HepG2 (cell line): ENCODE data around the gene SOX12. TPM values are rescaled to one million over a fixed set of nuclear protein-coding genes. Genes with fewer than 3 reads are reported as not detected.

Source experiments
- ARHGAP35 ChIP-seq: sonication (generic); formaldehyde crosslinking; IDR thresholded peaks from 2 replicates; pipeline ENCODE4 v1.9.0; 2022; ENCODE audit warnings: mild to moderate bottlenecking, inconsistent platforms, moderate library complexity, missing genetic modification reagents, borderline replicate concordance
- KLF9 ChIP-seq: IDR thresholded peaks from 2 replicates; pipeline ENCODE4 v1.6.1; 2016; ENCODE audit warnings: low read depth
- POLR2A ChIP-seq, 2 experiments: IDR thresholded peaks; 2 replicates each; pipeline ENCODE4 v1.6.1; 2011; ENCODE audit warnings: low read depth in 2 of 2, low read length in 2 of 2, mild to moderate bottlenecking in 1 of 2, moderate library complexity in 1 of 2; ENCODE audit not compliant: insufficient read depth in 1 of 2
- RFXANK ChIP-seq: IDR thresholded peaks from 2 replicates; pipeline ENCODE4 v1.6.1; 2016
- SATB2 ChIP-seq: sonication (generic); formaldehyde crosslinking; IDR thresholded peaks from 2 replicates; pipeline ENCODE4 v1.5.0; 2020; ENCODE audit warnings: missing genetic modification reagents
- SYNCRIP ChIP-seq: fragments of 200-400 bp; formaldehyde crosslinking; IDR thresholded peaks from 2 replicates; pipeline ENCODE4 v1.6.1; 2018; ENCODE audit warnings: mild to moderate bottlenecking, low read depth, low read length; ENCODE audit not compliant: insufficient read depth
- TBX2 ChIP-seq: sonication (generic); formaldehyde crosslinking; IDR thresholded peaks from 2 replicates; pipeline ENCODE4 v1.5.0; 2020; ENCODE audit warnings: missing genetic modification reagents, mild to moderate bottlenecking, borderline replicate concordance
- ZC3H13 ChIP-seq: sonication (generic); formaldehyde crosslinking; IDR thresholded peaks from 2 replicates; pipeline ENCODE4 v1.8.1; 2023; ENCODE audit warnings: mild to moderate bottlenecking, missing genetic modification reagents, moderate library complexity
- ZIK1 ChIP-seq: sonication (generic); formaldehyde crosslinking; IDR thresholded peaks from 2 replicates; pipeline ENCODE4 v1.5.0; 2020; ENCODE audit warnings: mild to moderate bottlenecking, low read depth, missing genetic modification reagents, borderline replicate concordance
- ZNF205 ChIP-seq: IDR thresholded peaks from 2 replicates; pipeline ENCODE4 v1.6.1; 2018; ENCODE audit warnings: missing biosample characterization, missing genetic modification reagents
- ZNF354B ChIP-seq: sonication (generic); formaldehyde crosslinking; IDR thresholded peaks from 2 replicates; pipeline ENCODE4 v1.8.0; 2022; ENCODE audit warnings: mild to moderate bottlenecking, missing genetic modification reagents
- ZNF546 ChIP-seq: sonication (generic); formaldehyde crosslinking; conservative IDR thresholded peaks from 2 replicates; pipeline ENCODE4 v1.8.1; 2023; ENCODE audit warnings: mild to moderate bottlenecking, missing genetic modification reagents
- ZNF550 ChIP-seq: sonication (generic); formaldehyde crosslinking; IDR thresholded peaks from 2 replicates; pipeline ENCODE4 v1.4.0; 2020; ENCODE audit warnings: mild to moderate bottlenecking, missing genetic modification reagents, borderline replicate concordance
- ZNF776 ChIP-seq: sonication (generic); formaldehyde crosslinking; IDR thresholded peaks from 2 replicates; pipeline ENCODE4 v1.4.0; 2020; ENCODE audit warnings: mild to moderate bottlenecking, missing genetic modification reagents
- ZNF792 ChIP-seq: IDR thresholded peaks from 2 replicates; pipeline ENCODE4 v1.6.1; 2016
- ZSCAN21 ChIP-seq: sonication (generic); formaldehyde crosslinking; IDR thresholded peaks from 2 replicates; pipeline ENCODE4 v1.8.0; 2022; ENCODE audit warnings: mild to moderate bottlenecking, missing genetic modification reagents, moderate library complexity, borderline replicate concordance
- ZSCAN22 ChIP-seq: sonication (generic); formaldehyde crosslinking; IDR thresholded peaks from 2 replicates; pipeline ENCODE4 v1.4.0; 2020; ENCODE audit warnings: mild to moderate bottlenecking, missing genetic modification reagents
- polyA plus RNA-seq, 8 experiments: library from polyadenylated mRNA; depleted of rRNA in 3 of 8; stranded (reverse) in 7 of 8; unstranded in 1 of 8; fragments of >200 nt; fragmentation: Illumina TruSeq in 4 of 8; extraction: Trizol in 4 of 8; gene quantifications; 2 replicates each; pipeline versions ENCODE4 v1.2.1 to v1.2.3, GENCODE V29; 2011 to 2016; ENCODE audit warnings: low read depth in 4 of 8, missing spikeins in 1 of 8, mixed read lengths in 1 of 8; ENCODE audit not compliant: insufficient read depth in 1 of 8
- total RNA-seq, 5 experiments: library from RNA; depleted of rRNA; stranded (reverse); fragments of >200 nt; fragmentation: Illumina TruSeq; extraction: Trizol; gene quantifications; 2 replicates each; pipeline ENCODE4 v1.2.3, GENCODE V29; 2016; ENCODE audit warnings: low read depth in 1 of 5
- TF ChIP-seq, protein P1 (sequence below): sonication (generic); formaldehyde crosslinking; IDR thresholded peaks from 2 replicates; pipeline ENCODE4 v1.5.1; 2020; ENCODE audit warnings: mild to moderate bottlenecking, missing genetic modification reagents, borderline replicate concordance
- TF ChIP-seq, protein P2 (sequence below): IDR thresholded peaks from 2 replicates; pipeline ENCODE4 v1.6.1; 2016; ENCODE audit warnings: low read depth, control low read depth
- TF ChIP-seq, protein P3 (sequence below): IDR thresholded peaks from 2 replicates; pipeline ENCODE4 v1.6.1; 2016
- TF ChIP-seq, protein P4 (sequence below): sonication (generic); formaldehyde crosslinking; IDR thresholded peaks from 2 replicates; pipeline ENCODE4 v1.4.0; 2020; ENCODE audit warnings: missing genetic modification reagents

Gene SOX12
- total and polyA plus RNA-seq, 2 of the 13 experiments (the other 11 are each of a cell fraction or from before 2014, with no cell fraction given) = 10.0 to 18.7 TPM

DNA sequence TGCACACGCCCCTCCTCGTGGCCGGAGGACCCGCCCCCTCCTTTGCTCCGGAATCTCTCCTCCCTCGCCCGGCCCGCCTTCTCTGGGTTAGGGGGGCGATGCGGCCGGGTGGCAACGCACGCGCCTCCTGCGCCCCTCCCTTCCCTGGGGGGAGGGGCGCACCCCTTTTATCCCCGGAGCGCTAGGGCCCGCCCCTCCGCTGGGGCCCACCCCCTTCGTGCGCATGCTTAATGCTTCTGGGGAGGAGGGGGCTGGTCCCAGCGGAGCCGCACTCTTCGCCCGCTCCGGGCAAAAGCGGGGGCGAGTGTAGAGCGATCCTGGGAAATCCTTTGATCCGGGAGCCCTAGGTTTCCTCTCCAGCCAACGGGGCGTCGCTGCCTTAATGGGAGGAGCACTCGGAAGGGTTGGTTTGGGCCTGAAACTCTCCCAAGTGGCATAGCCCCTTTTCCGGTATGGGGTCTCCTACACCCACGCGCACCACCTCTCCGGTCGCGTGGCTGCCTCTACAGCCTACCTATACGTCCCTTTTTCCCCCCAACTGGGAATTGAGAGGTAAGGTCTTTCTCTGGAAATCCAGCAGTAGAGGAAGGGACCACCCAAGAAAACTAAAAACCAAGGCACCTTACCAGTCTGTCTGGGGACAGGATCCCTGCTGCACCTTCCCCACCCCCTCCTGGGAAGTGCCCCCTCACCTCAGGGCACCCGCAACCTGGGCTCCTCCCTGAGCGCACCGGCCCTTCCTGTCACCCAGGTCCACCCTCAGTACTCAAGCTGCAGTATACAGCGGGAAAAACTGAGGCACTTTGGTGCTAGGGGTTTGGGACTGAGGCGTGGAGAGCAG lies 2.1 kb downstream of the SOX12 start (continued):
- peak; percentile 18; the same call in 1 of the 2 replicates for TF ChIP-seq ZNF792 (CRISPR knock-in tag)
- TF ChIP-seq ZNF354B = no peak
- TF ChIP-seq SATB2 (CRISPR knock-in tag) = 0 out of 2 replicates have a peak, but pooled peaks have one; percentile 81
- TF ChIP-seq, protein P1, sequence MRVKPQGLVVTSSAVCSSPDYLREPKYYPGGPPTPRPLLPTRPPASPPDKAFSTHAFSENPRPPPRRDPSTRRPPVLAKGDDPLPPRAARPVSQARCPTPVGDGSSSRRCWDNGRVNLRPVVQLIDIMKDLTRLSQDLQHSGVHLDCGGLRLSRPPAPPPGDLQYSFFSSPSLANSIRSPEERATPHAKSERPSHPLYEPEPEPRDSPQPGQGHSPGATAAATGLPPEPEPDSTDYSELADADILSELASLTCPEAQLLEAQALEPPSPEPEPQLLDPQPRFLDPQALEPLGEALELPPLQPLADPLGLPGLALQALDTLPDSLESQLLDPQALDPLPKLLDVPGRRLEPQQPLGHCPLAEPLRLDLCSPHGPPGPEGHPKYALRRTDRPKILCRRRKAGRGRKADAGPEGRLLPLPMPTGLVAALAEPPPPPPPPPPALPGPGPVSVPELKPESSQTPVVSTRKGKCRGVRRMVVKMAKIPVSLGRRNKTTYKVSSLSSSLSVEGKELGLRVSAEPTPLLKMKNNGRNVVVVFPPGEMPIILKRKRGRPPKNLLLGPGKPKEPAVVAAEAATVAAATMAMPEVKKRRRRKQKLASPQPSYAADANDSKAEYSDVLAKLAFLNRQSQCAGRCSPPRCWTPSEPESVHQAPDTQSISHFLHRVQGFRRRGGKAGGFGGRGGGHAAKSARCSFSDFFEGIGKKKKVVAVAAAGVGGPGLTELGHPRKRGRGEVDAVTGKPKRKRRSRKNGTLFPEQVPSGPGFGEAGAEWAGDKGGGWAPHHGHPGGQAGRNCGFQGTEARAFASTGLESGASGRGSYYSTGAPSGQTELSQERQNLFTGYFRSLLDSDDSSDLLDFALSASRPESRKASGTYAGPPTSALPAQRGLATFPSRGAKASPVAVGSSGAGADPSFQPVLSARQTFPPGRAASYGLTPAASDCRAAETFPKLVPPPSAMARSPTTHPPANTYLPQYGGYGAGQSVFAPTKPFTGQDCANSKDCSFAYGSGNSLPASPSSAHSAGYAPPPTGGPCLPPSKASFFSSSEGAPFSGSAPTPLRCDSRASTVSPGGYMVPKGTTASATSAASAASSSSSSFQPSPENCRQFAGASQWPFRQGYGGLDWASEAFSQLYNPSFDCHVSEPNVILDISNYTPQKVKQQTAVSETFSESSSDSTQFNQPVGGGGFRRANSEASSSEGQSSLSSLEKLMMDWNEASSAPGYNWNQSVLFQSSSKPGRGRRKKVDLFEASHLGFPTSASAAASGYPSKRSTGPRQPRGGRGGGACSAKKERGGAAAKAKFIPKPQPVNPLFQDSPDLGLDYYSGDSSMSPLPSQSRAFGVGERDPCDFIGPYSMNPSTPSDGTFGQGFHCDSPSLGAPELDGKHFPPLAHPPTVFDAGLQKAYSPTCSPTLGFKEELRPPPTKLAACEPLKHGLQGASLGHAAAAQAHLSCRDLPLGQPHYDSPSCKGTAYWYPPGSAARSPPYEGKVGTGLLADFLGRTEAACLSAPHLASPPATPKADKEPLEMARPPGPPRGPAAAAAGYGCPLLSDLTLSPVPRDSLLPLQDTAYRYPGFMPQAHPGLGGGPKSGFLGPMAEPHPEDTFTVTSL (CRISPR knock-in tag) = peak; percentile 27; the same call in 1 of the 2 replicates
- TF ChIP-seq, protein P2, sequence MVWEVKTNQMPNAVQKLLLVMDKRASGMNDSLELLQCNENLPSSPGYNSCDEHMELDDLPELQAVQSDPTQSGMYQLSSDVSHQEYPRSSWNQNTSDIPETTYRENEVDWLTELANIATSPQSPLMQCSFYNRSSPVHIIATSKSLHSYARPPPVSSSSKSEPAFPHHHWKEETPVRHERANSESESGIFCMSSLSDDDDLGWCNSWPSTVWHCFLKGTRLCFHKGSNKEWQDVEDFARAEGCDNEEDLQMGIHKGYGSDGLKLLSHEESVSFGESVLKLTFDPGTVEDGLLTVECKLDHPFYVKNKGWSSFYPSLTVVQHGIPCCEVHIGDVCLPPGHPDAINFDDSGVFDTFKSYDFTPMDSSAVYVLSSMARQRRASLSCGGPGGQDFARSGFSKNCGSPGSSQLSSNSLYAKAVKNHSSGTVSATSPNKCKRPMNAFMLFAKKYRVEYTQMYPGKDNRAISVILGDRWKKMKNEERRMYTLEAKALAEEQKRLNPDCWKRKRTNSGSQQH = peak; percentile 38; the same call in 1 of the 2 replicates
- peak; percentile 76; the same call in 1 of the 2 replicates for TF ChIP-seq ZNF205 (CRISPR knock-in tag)
- peak; percentile 96 for TF ChIP-seq RFXANK
- 0 out of 2 replicates have a peak, but pooled peaks have one; percentile 46 for TF ChIP-seq ZNF550 (CRISPR knock-in tag)
- no peak for TF ChIP-seq SYNCRIP
- TF ChIP-seq POLR2A (IDR thresholded peaks at IDR 0.05; ENCODE audit: insufficient read depth in 1 of 2, low read depth in 2 of 2, low read length in 2 of 2) = peak in 1 of 2 experiments; percentile 41; a peak in 2 of 4 replicates
- TF ChIP-seq ZIK1 = peak; percentile 91; the same call in 1 of the 2 replicates
- TF ChIP-seq KLF9 (CRISPR knock-in tag) = peak; percentile 88; the same call in 1 of the 2 replicates
- TF ChIP-seq TBX2 (CRISPR knock-in tag) = peak; percentile 92
- no peak for TF ChIP-seq ZSCAN22
- TF ChIP-seq ZSCAN21 = no peak
- TF ChIP-seq, protein P3, sequence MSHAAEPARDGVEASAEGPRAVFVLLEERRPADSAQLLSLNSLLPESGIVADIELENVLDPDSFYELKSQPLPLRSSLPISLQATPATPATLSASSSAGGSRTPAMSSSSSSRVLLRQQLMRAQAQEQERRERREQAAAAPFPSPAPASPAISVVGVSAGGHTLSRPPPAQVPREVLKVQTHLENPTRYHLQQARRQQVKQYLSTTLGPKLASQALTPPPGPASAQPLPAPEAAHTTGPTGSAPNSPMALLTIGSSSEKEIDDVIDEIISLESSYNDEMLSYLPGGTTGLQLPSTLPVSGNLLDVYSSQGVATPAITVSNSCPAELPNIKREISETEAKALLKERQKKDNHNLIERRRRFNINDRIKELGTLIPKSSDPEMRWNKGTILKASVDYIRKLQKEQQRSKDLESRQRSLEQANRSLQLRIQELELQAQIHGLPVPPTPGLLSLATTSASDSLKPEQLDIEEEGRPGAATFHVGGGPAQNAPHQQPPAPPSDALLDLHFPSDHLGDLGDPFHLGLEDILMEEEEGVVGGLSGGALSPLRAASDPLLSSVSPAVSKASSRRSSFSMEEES (CRISPR knock-in tag) = peak; percentile 95
- TF ChIP-seq ARHGAP35 (CRISPR knock-in tag) = peak; percentile 58
- no peak for TF ChIP-seq ZNF776 (CRISPR knock-in tag)
- TF ChIP-seq, protein P4, sequence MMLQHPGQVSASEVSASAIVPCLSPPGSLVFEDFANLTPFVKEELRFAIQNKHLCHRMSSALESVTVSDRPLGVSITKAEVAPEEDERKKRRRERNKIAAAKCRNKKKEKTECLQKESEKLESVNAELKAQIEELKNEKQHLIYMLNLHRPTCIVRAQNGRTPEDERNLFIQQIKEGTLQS (CRISPR knock-in tag) = peak; percentile 33; the same call in 1 of the 2 replicates
- TF ChIP-seq ZC3H13 (CRISPR knock-in tag) = peak; percentile 99
- TF ChIP-seq ZNF546 = no peak
